Skin epidermis (tissue), 12 donors: Measurements from ENCODE around the gene HTT.
A peak's percentile ranks its signal among the peaks of the same experiment; 100 is the strongest.

Experiments
- H3K27ac ChIP-seq, 21 experiments: fragments of 200-600 bp; sonication (generic) in 11 of 21; one replicate each; pipeline ENCODE4 v1.5.0; 2020; ENCODE audit warnings: mild to moderate bottlenecking in 3 of 21, inconsistent platforms in 2 of 21, moderate library complexity in 2 of 21
- H3K4me3 ChIP-seq, 7 experiments: fragments of 200-600 bp; sonication (generic) in 2 of 7; one replicate each; pipeline ENCODE4 v1.5.0; 2020; ENCODE audit warnings: inconsistent platforms in 2 of 7, mild to moderate bottlenecking in 2 of 7, moderate library complexity in 1 of 7

Gene HTT

DNA sequence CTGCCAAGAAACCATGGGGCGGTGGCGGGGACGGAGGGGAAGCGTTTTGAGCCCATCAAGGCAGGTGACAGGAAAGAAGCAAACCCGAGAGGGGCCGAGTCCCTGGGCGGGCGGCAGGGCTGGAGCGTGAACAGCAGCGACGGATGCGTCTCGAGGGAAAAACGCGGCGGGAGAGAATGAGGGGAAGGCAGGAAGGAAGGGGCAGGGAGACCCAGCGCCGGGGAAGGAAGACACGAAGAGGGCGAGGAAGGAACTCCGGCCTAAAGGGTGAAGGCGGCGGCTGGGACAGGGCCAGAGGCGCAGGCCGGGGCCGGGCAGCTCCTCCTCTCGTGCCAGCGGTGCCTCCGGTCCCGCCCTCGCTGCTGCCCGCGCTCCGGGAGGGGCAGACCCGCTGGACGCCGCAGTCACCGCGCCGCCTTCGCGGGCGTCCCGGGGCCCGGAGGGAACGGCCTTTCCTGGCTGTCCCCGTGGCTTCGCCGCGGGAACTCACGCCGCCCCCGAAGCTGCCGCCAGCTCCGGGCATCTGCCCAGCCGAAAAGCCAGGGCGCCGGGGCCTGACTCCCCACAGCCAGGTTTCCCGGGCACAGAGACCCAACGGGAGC is 217.6 kb downstream of the HTT start:
- peak overlapping the region; percentile 50 to 84 (median 72) for H3K4me3 ChIP-seq
- peak overlapping the region; percentile 47 to 94 (median 83) for H3K27ac ChIP-seq

DNA sequence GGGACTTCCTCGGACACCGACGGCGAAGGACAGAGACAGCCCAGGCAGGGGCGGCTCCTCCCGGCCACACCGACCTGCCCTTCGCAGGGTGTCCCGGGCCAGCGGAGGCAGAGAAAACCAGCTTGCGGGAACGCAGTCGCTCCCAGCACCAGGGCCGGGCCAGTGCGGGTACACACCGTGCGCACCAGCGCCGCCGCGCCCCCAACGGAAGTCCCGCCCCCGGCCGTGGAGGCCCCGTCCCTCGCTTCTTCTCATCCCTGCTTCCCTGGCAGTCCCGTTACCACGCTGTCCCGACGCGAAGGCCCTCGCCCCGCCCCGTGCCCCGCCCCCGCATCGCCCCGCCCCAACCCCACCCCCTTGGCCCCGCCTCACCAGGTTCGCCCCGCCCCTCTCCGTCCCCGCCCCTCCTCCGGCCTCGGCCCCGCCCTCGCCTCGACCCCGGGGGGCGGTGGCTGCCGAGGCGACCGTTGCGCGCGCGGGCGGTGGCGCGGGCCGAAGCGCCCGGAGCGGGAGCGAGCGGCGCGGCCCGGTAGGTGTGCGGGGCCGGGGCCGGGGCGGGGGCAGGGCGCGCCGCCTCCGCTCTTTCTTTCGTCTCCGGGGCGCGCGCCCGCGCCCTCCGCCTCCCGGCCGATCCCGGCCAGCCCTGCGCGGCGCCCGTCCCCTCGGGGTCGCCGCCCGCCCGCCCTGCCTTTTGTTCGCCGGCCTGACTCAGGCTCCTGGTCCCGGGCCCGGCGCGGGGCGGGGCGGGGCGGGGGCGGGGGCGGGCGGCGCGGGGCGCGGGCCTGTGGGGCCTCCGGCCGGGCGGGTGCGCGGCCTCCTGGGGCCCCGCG is 218.3 kb downstream of the HTT start, which contains the start of gene RGS12:
Gene RGS12 (plus strand): TSS at position 451 of the 830 bp plus-strand sequence. CDS start 23,150 bp downstream, outside the sequence.
- peak within 1 kb of the TSS; percentile 50 to 84 (median 72) for H3K4me3 ChIP-seq
- H3K27ac ChIP-seq, result peak within 1 kb of the TSS; percentile 47 to 94 (median 83)
